Measurements from ENCODE around the gene IL6ST.

GRCh38 chr5:55991768-55992486 lies 2.8 kb downstream of the IL6ST start:
- TF ChIP-seq, protein P1, sequence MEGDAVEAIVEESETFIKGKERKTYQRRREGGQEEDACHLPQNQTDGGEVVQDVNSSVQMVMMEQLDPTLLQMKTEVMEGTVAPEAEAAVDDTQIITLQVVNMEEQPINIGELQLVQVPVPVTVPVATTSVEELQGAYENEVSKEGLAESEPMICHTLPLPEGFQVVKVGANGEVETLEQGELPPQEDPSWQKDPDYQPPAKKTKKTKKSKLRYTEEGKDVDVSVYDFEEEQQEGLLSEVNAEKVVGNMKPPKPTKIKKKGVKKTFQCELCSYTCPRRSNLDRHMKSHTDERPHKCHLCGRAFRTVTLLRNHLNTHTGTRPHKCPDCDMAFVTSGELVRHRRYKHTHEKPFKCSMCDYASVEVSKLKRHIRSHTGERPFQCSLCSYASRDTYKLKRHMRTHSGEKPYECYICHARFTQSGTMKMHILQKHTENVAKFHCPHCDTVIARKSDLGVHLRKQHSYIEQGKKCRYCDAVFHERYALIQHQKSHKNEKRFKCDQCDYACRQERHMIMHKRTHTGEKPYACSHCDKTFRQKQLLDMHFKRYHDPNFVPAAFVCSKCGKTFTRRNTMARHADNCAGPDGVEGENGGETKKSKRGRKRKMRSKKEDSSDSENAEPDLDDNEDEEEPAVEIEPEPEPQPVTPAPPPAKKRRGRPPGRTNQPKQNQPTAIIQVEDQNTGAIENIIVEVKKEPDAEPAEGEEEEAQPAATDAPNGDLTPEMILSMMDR (IDR thresholded peaks at IDR 0.05), result no peak
- no peak for TF ChIP-seq POLR2A (IDR thresholded peaks at IDR 0.05)
- TF ChIP-seq EP300 (IDR thresholded peaks at IDR 0.05), result no peak
